HEK293 (cell line): Measurements from ENCODE around the gene SART1.

Experiments
- CTCF ChIP-seq: fragments of 450-650 bp; formaldehyde crosslinking; IDR thresholded peaks from 2 replicates; pipeline ENCODE4 v1.5.1; 2016; ENCODE audit warnings: missing biosample characterization, missing genetic modification characterization
- MYNN ChIP-seq: fragments of 450-650 bp; formaldehyde crosslinking; IDR thresholded peaks from 2 replicates; pipeline ENCODE4 v1.5.1; 2016; ENCODE audit warnings: missing biosample characterization, missing genetic modification characterization, borderline replicate concordance
- ZBTB20 ChIP-seq: fragments of 450-650 bp; formaldehyde crosslinking; IDR thresholded peaks from 2 replicates; pipeline ENCODE4 v1.5.1; 2016; ENCODE audit warnings: missing biosample characterization, missing genetic modification characterization
- ZBTB8A ChIP-seq: fragments of 450-650 bp; formaldehyde crosslinking; IDR thresholded peaks from 2 replicates; pipeline ENCODE4 v1.5.1; 2016; ENCODE audit warnings: missing biosample characterization, missing genetic modification characterization
- ZFHX2 ChIP-seq: fragments of 450-650 bp; formaldehyde crosslinking; conservative IDR thresholded peaks from 2 replicates; pipeline ENCODE4 v1.5.1; 2016; ENCODE audit warnings: missing biosample characterization, missing genetic modification characterization
- ZNF175 ChIP-seq: fragments of 450-650 bp; formaldehyde crosslinking; IDR thresholded peaks from 2 replicates; pipeline ENCODE4 v1.5.1; 2016; ENCODE audit warnings: missing biosample characterization, missing genetic modification characterization
- ZNF274 ChIP-seq, 2 experiments: fragments of 200-500 bp in 1 of 2; fragments of 450-650 bp in 1 of 2; sonication (Bioruptor generic) in 1 of 2; formaldehyde crosslinking in 1 of 2; IDR thresholded peaks; 2 replicates each; pipeline versions ENCODE4 v1.5.1 to v1.6.1; 2014 to 2016; ENCODE audit warnings: borderline replicate concordance in 1 of 2, inconsistent platforms in 1 of 2, low read length in 1 of 2, missing biosample characterization in 1 of 2, missing genetic modification characterization in 1 of 2
- ZNF354C ChIP-seq: fragments of 450-650 bp; formaldehyde crosslinking; IDR thresholded peaks from 2 replicates; pipeline ENCODE4 v1.5.1; 2016; ENCODE audit warnings: missing biosample characterization, missing genetic modification characterization, low read depth, borderline replicate concordance
- ZNF394 ChIP-seq: fragments of 450-650 bp; formaldehyde crosslinking; IDR thresholded peaks from 2 replicates; pipeline ENCODE4 v1.5.1; 2016; ENCODE audit warnings: missing biosample characterization, missing genetic modification characterization, mild to moderate bottlenecking, moderate library complexity, borderline replicate concordance
- ZNF707 ChIP-seq: fragments of 450-650 bp; formaldehyde crosslinking; IDR thresholded peaks from 2 replicates; pipeline ENCODE4 v1.5.1; 2016; ENCODE audit warnings: missing biosample characterization, missing genetic modification characterization

GRCh38 chr11:65964906-65965305 lies 3.4 kb downstream of the SART1 start:
- TF ChIP-seq ZNF394 (tag by site-specific recombination) (no peak), CTCF (tag by site-specific recombination) (no peak), ZNF354C (tag by site-specific recombination) (no peak), ZBTB20 (tag by site-specific recombination) (no peak), ZNF175 (tag by site-specific recombination) (no peak), ZFHX2 (tag by site-specific recombination) (no peak), MYNN (tag by site-specific recombination) (no peak), ZNF274 (IDR thresholded peaks at IDR 0.05; ENCODE audit: low read length) (no peak), ZNF274 (tag by site-specific recombination; IDR thresholded peaks at IDR 0.05; ENCODE audit: borderline replicate concordance) (no peak), ZNF707 (tag by site-specific recombination) (no peak), ZBTB8A (no peak)
